ENCODE results near the gene TMEM238.
"Not testable (repeated sequence)": the region's sequence is repeated elsewhere in the genome, so short reads cannot be mapped to it uniquely, and the experiment has no call there.

The TMEM238 gene

GRCh38 chr19:55339889-55340783 is 44.0 kb downstream of the TMEM238 start:
- WGBS, 2 experiments: 2% methylated on average over 44 of the region's 44 CpGs
- H3K36me3 ChIP-seq (ENCODE audit: control insufficient read depth, insufficient read depth, low read length): peaks cover 16% of the 10 kb centered on the region
- peaks cover 11% of the 10 kb centered on the region for H3K4me1 ChIP-seq (ENCODE audit: control insufficient read depth, insufficient read depth, low read length)
- no peaks in the 10 kb centered on the region for H3K9me3 ChIP-seq (ENCODE audit: control insufficient read depth, low read length)
- peak overlapping the region; percentile 83 for H3K4me3 ChIP-seq (ENCODE audit: insufficient read depth, low read depth, low read length)
- H3K27ac ChIP-seq (ENCODE audit: insufficient read depth, low read depth, low read length, poor library complexity, severe bottlenecking): peak overlapping the region; percentile 58
- no peaks in the 10 kb centered on the region for H3K27me3 ChIP-seq (ENCODE audit: control insufficient read depth, insufficient read depth, low read length, poor library complexity, severe bottlenecking)

GRCh38 chr19:55339105-55339888 is 44.8 kb downstream of the TMEM238 start, which contains the start of gene KMT5C:
KMT5C (plus strand) TSS chr19:55339876; CDS start chr19:55341937, 2,061 bp downstream.
- Histone ChIP-seq H3K36me3 (ENCODE audit: control insufficient read depth, insufficient read depth, low read length) (peaks cover 16% of the 10 kb centered on the region), H3K27ac (ENCODE audit: insufficient read depth, low read depth, low read length, poor library complexity, severe bottlenecking) (peak within 1 kb of the TSS; percentile 98), H3K4me1 (ENCODE audit: control insufficient read depth, insufficient read depth, low read length) (peaks cover 11% of the 10 kb centered on the region), H3K4me3 (ENCODE audit: insufficient read depth, low read depth, low read length) (peak within 1 kb of the TSS; percentile 83), H3K27me3 (ENCODE audit: control insufficient read depth, insufficient read depth, low read length, poor library complexity, severe bottlenecking) (no peaks in the 10 kb centered on the region), H3K9me3 (ENCODE audit: control insufficient read depth, low read length) (no peaks in the 10 kb centered on the region)
- 1% methylated on average over 63 of the region's 63 CpGs for WGBS, 2 experiments

- H3K9me3 ChIP-seq (ENCODE audit: control insufficient read depth, low read length): no peaks in the 10 kb centered on the region
- no peak overlapping the region for H3K4me3 ChIP-seq (ENCODE audit: insufficient read depth, low read depth, low read length)
- WGBS, 2 experiments: 92 to 96% methylated on average over 7 of the region's 7 CpGs
- H3K27ac ChIP-seq (ENCODE audit: insufficient read depth, low read depth, low read length, poor library complexity, severe bottlenecking): no peak overlapping the region
- no peaks in the 10 kb centered on the region for H3K36me3 ChIP-seq (ENCODE audit: control insufficient read depth, insufficient read depth, low read length)
- no peaks in the 10 kb centered on the region for H3K4me1 ChIP-seq (ENCODE audit: control insufficient read depth, insufficient read depth, low read length)
- no peaks in the 10 kb centered on the region for H3K27me3 ChIP-seq (ENCODE audit: control insufficient read depth, insufficient read depth, low read length, poor library complexity, severe bottlenecking)
Observed at GRCh38 chr19:55336101-55336500, 48.0 kb downstream of the TMEM238 start.

- Histone ChIP-seq H3K27me3 (ENCODE audit: control insufficient read depth, insufficient read depth, low read length, poor library complexity, severe bottlenecking) (no peaks in the 10 kb centered on the region), H3K36me3 (ENCODE audit: control insufficient read depth, insufficient read depth, low read length) (no peaks in the 10 kb centered on the region), H3K9me3 (ENCODE audit: control insufficient read depth, low read length) (no peaks in the 10 kb centered on the region), H3K27ac (ENCODE audit: insufficient read depth, low read depth, low read length, poor library complexity, severe bottlenecking) (no peak overlapping the region), H3K4me1 (ENCODE audit: control insufficient read depth, insufficient read depth, low read length) (no peaks in the 10 kb centered on the region), H3K4me3 (ENCODE audit: insufficient read depth, low read depth, low read length) (no peak overlapping the region)
- 89 to 90% methylated on average over 10 to 11 of the region's 11 CpGs for WGBS, 2 experiments
Observed at GRCh38 chr19:55333870-55334269, 50.2 kb downstream of the TMEM238 start.

- H3K27ac ChIP-seq (ENCODE audit: insufficient read depth, low read depth, low read length, poor library complexity, severe bottlenecking); H3K27me3 ChIP-seq (ENCODE audit: control insufficient read depth, insufficient read depth, low read length, poor library complexity, severe bottlenecking); H3K36me3 ChIP-seq (ENCODE audit: control insufficient read depth, insufficient read depth, low read length); H3K4me1 ChIP-seq (ENCODE audit: control insufficient read depth, insufficient read depth, low read length); H3K9me3 ChIP-seq (ENCODE audit: control insufficient read depth, low read length); H3K4me3 ChIP-seq (ENCODE audit: insufficient read depth, low read depth, low read length): not testable (repeated sequence)
- 92 to 93% methylated on average over 5 to 6 of the region's 6 CpGs for WGBS, 2 experiments
Observed at GRCh38 chr19:55329791-55330190, 54.3 kb downstream of the TMEM238 start.

All from ectodermal cell (in vitro differentiated cells).